H1 (cell line): Measurements from ENCODE around the gene COL5A1. TPM values are rescaled to one million over a fixed set of nuclear protein-coding genes. Genes with fewer than 3 reads are reported as not detected.

ENCODE experiments used
- CTCF ChIA-PET: fragments of 300-600 bp; sonication (Branson Sonifier 250); formaldehyde crosslinking; loops from one replicate; lab custom pipeline; 2021; ENCODE audit not compliant: partially characterized antibody; lab: Charles Lee
- POLR2A ChIA-PET: fragments of 300-600 bp; sonication (Branson Sonifier 250); formaldehyde crosslinking; loops from one replicate; lab custom pipeline; 2021; ENCODE audit warnings: inconsistent platforms; ENCODE audit not compliant: partially characterized antibody; lab: Charles Lee
- DNase-seq, 2 experiments: peaks; one replicate each; pipeline versions ENCODE4 v3.0.0 to v3.0.0-alpha.2; 2010 to 2022; ENCODE audit warnings: low spot score in 2 of 2, low read depth in 1 of 2, mixed read lengths in 1 of 2
- FAIRE-seq: peaks from 2 replicates; lab custom pipeline; 2011; peaks lifted over from hg19 to GRCh38; lab: Jason Lieb, UNC
- H2AFZ ChIP-seq: 2 replicates; pipeline ENCODE4 v1.8.1; 2012; ENCODE audit warnings: low read length, inconsistent platforms
- H2AK5ac ChIP-seq: 2 replicates; pipeline ENCODE4 v1.6.1; 2013; ENCODE audit warnings: low read depth, low read length
- H2BK120ac ChIP-seq: replicated peaks from 2 replicates; pipeline ENCODE3; 2013; ENCODE audit warnings: low read depth, low read length, inconsistent platforms
- H2BK12ac ChIP-seq: 2 replicates; pipeline ENCODE4 v1.6.1; 2013; ENCODE audit warnings: low read depth, low read length
- H2BK15ac ChIP-seq: 2 replicates; pipeline ENCODE4 v1.6.1; 2013; ENCODE audit warnings: low read length
- H2BK20ac ChIP-seq: 2 replicates; pipeline ENCODE4 v1.6.1; 2013; ENCODE audit warnings: low read length
- H2BK5ac ChIP-seq: 2 replicates; pipeline ENCODE4 v1.6.1; 2013; ENCODE audit warnings: low read depth, low read length
- H3K14ac ChIP-seq: 2 replicates; pipeline ENCODE4 v1.6.1; 2013; ENCODE audit warnings: inconsistent platforms; ENCODE audit not compliant: insufficient read length
- H3K18ac ChIP-seq: 2 replicates; pipeline ENCODE4 v1.6.1; 2013; ENCODE audit warnings: low read length; ENCODE audit errors: extremely low read depth
- H3K23ac ChIP-seq: 2 replicates; pipeline ENCODE4 v1.6.1; 2013; ENCODE audit warnings: inconsistent platforms; ENCODE audit not compliant: insufficient read length
- H3K23me2 ChIP-seq: 2 replicates; pipeline ENCODE4 v1.6.1; 2013; ENCODE audit warnings: low read depth, low read length
- H3K27ac ChIP-seq: 2 replicates; pipeline ENCODE4 v1.6.1; 2011; ENCODE audit warnings: low read depth, low read length, inconsistent platforms
- H3K27me3 ChIP-seq, 4 experiments: replicated peaks in 1 of 4; 1 replicate in 1 of 4; 2 replicates in 3 of 4; pipeline versions ENCODE4 v1.6.1 to v1.8.1; 2011 to 2013; ENCODE audit warnings: low read length in 3 of 4, mild to moderate bottlenecking in 3 of 4, inconsistent platforms in 2 of 4, mixed read lengths in 2 of 4, moderate library complexity in 1 of 4; ENCODE audit not compliant: control insufficient read depth in 3 of 4, insufficient read depth in 3 of 4; ENCODE audit errors: extremely low read depth in 1 of 4
- H3K36me3 ChIP-seq, 4 experiments: 2 replicates each; pipeline versions ENCODE4 v1.6.1 to v1.8.1; 2011 to 2013; ENCODE audit warnings: mild to moderate bottlenecking in 4 of 4, low read length in 3 of 4, moderate library complexity in 2 of 4, control low read depth in 1 of 4, inconsistent platforms in 1 of 4; ENCODE audit not compliant: insufficient read depth in 4 of 4, control insufficient read depth in 2 of 4
- H3K4ac ChIP-seq: replicated peaks from 2 replicates; pipeline ENCODE3; 2013; ENCODE audit warnings: low read length, low read depth, mixed read lengths, inconsistent platforms; ENCODE audit not compliant: insufficient read length
- H3K4me1 ChIP-seq, 4 experiments: replicated peaks in 1 of 4; 1 replicate in 1 of 4; 2 replicates in 3 of 4; pipeline versions ENCODE4 v1.6.1 to v1.8.1; 2011 to 2013; ENCODE audit warnings: low read length in 3 of 4, inconsistent platforms in 2 of 4, mixed read lengths in 1 of 4; ENCODE audit not compliant: insufficient read depth in 4 of 4, control insufficient read depth in 3 of 4
- H3K4me2 ChIP-seq, 2 experiments: 2 replicates each; pipeline versions ENCODE4 v1.6.1 to v1.8.1; 2011 to 2013; ENCODE audit warnings: low read depth in 2 of 2, low read length in 2 of 2, control low read depth in 1 of 2, inconsistent platforms in 1 of 2, mild to moderate bottlenecking in 1 of 2; ENCODE audit not compliant: insufficient read depth in 1 of 2
- H3K4me3 ChIP-seq, 4 experiments: fragments of 200-600, 300-600 bp in 1 of 4; sonication (generic), shearing (Covaris generic), sonication (Bioruptor Twin) in 1 of 4; 2 replicates each; pipeline versions ENCODE4 v1.5.1 to v1.8.1; 2011 to 2016; ENCODE audit warnings: low read length in 4 of 4, low read depth in 3 of 4, control low read depth in 2 of 4, inconsistent platforms in 2 of 4, mild to moderate bottlenecking in 2 of 4, mixed read lengths in 1 of 4, moderate library complexity in 1 of 4; ENCODE audit not compliant: insufficient read depth in 2 of 4; ENCODE audit errors: extremely low read depth in 1 of 4
- H3K56ac ChIP-seq: replicated peaks from 2 replicates; pipeline ENCODE3; 2013; ENCODE audit warnings: low read depth, mild to moderate bottlenecking, mixed read lengths, low read length, inconsistent platforms; ENCODE audit not compliant: insufficient read length
- H3K79me1 ChIP-seq: 2 replicates; pipeline ENCODE4 v1.6.1; 2013; ENCODE audit warnings: low read depth, low read length, control low read depth
- H3K79me2 ChIP-seq, 2 experiments: 2 replicates each; pipeline versions ENCODE4 v1.6.1 to v1.8.1; 2012 to 2013; ENCODE audit warnings: low read length in 2 of 2, mild to moderate bottlenecking in 2 of 2, inconsistent platforms in 1 of 2; ENCODE audit not compliant: insufficient read depth in 2 of 2, control insufficient read depth in 1 of 2
- H3K9ac ChIP-seq, 4 experiments: replicated peaks in 1 of 4; 1 replicate in 1 of 4; 2 replicates in 3 of 4; pipeline versions ENCODE4 v1.6.1 to v1.8.1; 2011 to 2013; ENCODE audit warnings: low read depth in 3 of 4, low read length in 3 of 4, control low read depth in 2 of 4, mild to moderate bottlenecking in 2 of 4, moderate library complexity in 2 of 4, inconsistent platforms in 1 of 4; ENCODE audit errors: extremely low read depth in 1 of 4
- H3K9me3 ChIP-seq, 2 experiments: 2 replicates each; pipeline versions ENCODE4 v1.6.1 to v1.8.1; 2012 to 2013; ENCODE audit warnings: mild to moderate bottlenecking in 2 of 2, moderate library complexity in 2 of 2, control low read depth in 1 of 2, inconsistent platforms in 1 of 2, low read depth in 1 of 2, low read length in 1 of 2, mixed read lengths in 1 of 2; ENCODE audit not compliant: insufficient read depth in 2 of 2
- H4K20me1 ChIP-seq, 2 experiments: replicated peaks in 1 of 2; 2 replicates each; pipeline versions ENCODE3 to v1.8.1; 2011 to 2013; ENCODE audit warnings: inconsistent platforms in 2 of 2, low read length in 2 of 2, mild to moderate bottlenecking in 1 of 2; ENCODE audit not compliant: insufficient read depth in 2 of 2, control insufficient read depth in 1 of 2
- H4K5ac ChIP-seq: 2 replicates; pipeline ENCODE4 v1.6.1; 2013; ENCODE audit warnings: low read length, low read depth, mixed read lengths, inconsistent platforms; ENCODE audit not compliant: insufficient read length
- H4K8ac ChIP-seq: 2 replicates; pipeline ENCODE4 v1.8.0; 2013; ENCODE audit warnings: mild to moderate bottlenecking, moderate library complexity, low read length, inconsistent platforms; ENCODE audit not compliant: insufficient read depth; ENCODE audit errors: extremely low read depth
- H4K91ac ChIP-seq: replicated peaks from 2 replicates; pipeline ENCODE3; 2013; ENCODE audit warnings: low read length, mixed read lengths, inconsistent platforms; ENCODE audit not compliant: insufficient read length
- CEBPB ChIP-seq: IDR thresholded peaks from 2 replicates; pipeline ENCODE4 v1.6.1; 2012; ENCODE audit warnings: low read depth, low read length
- NRF1 ChIP-seq: IDR thresholded peaks from 2 replicates; pipeline ENCODE4 v1.6.1; 2011; ENCODE audit warnings: mild to moderate bottlenecking, low read depth, low read length, improper control_type of control experiment
- SAP30 ChIP-seq: fragments of 300-600 bp; sonication (generic); IDR thresholded peaks from 2 replicates; pipeline ENCODE4 v1.7.1; 2012; ENCODE audit warnings: low read length, moderate library complexity, mild to moderate bottlenecking, inconsistent platforms; ENCODE audit not compliant: insufficient read depth, insufficient replicate concordance
- WGBS, 2 experiments: shearing (Covaris generic) in 1 of 2; methylation state at CpG; one replicate each; pipeline versions ENCODE4 v1.1.6 to v1.1.7; 2013 to 2015; ENCODE audit warnings: low lambda C conversion rate in 2 of 2, mixed read lengths in 2 of 2, inconsistent platforms in 1 of 2, low coverage in 1 of 2, missing lambda C conversion rate in 1 of 2; ENCODE audit not compliant: insufficient replicate concordance in 2 of 2, insufficient coverage in 1 of 2, insufficient read length in 1 of 2; ENCODE audit errors: extremely low coverage in 1 of 2, missing lambda C conversion rate in 1 of 2; 5-methylcytosine and 5-hydroxymethylcytosine counted together
- polyA plus RNA-seq, 7 experiments: library from polyadenylated mRNA; depleted of rRNA in 3 of 7; stranded (reverse) in 5 of 7; unstranded in 2 of 7; fragments of >200 nt in 5 of 7; fragments of 200-250 nt in 2 of 7; gene quantifications; 1 replicate in 5 of 7; 2 replicates in 1 of 7; 4 replicates in 1 of 7; pipeline versions ENCODE4 v1.2.1 to v1.2.3, GENCODE V29; 2011 to 2013; ENCODE audit warnings: missing spikeins in 2 of 7, mixed read lengths in 2 of 7
- total RNA-seq: library from RNA; stranded (reverse); fragmentation: NEBNext Ultra II Directional; extraction: Animal tissue kit (Norgen Biotek cat#: 25700); gene quantifications from 2 replicates; pipeline ENCODE4 v1.2.1, GENCODE V29; 2021

The COL5A1 gene
- total and polyA plus RNA-seq, 2 of the 8 experiments (the other 6 are each of a cell fraction or from before 2014, with no cell fraction given) = 3.8 to 12.0 TPM

GRCh38 chr9:134864821-134865190, 223.2 kb downstream of the COL5A1 start:
- FAIRE-seq = no peak
- Histone ChIP-seq H3K4me2 (no peak overlapping the region), H2AK5ac (no peak overlapping the region), H2BK15ac (no peak overlapping the region), H3K56ac (no peak overlapping the region), H3K18ac (no peak overlapping the region), H3K79me1 (no peaks in the 10 kb centered on the region), H3K9ac (no peak overlapping the region), H3K23me2 (no peaks in the 10 kb centered on the region), H4K20me1 (no peaks in the 10 kb centered on the region), H2AFZ (no peak overlapping the region), H4K5ac (no peak overlapping the region), H3K23ac (no peak overlapping the region), H4K8ac (no peak overlapping the region), H3K36me3 (no peaks in the 10 kb centered on the region; a peak in 1 of 8 replicates), H3K4me1 (no peaks in the 10 kb centered on the region), H2BK120ac (no peak overlapping the region), H3K27me3 (no peaks in the 10 kb centered on the region), H2BK20ac (no peak overlapping the region), H2BK5ac (no peak overlapping the region), H3K4ac (no peak overlapping the region), H2BK12ac (no peak overlapping the region), H3K27ac (no peak overlapping the region), H3K79me2 (no peaks in the 10 kb centered on the region), H4K91ac (no peak overlapping the region), H3K4me3 (no peak overlapping the region), H3K14ac (no peak overlapping the region), H3K9me3 (peaks cover 0 to 4% of the 10 kb centered on the region in 2 experiments; a peak in 2 of 4 replicates)
- no peak for DNase-seq
- POLR2A ChIA-PET = no interaction called here
- 94% methylated on average over 13 of the region's 13 CpGs; no CpG with 5 or more reads in 1 of the 2 experiments for WGBS, 2 experiments
- CTCF ChIA-PET = interaction anchor here (1.0 kb wide), 1 partner anchor 23 kb away, joined by 3 read pairs; no protein-coding TSS in a partner anchor
- no peak for TF ChIP-seq SAP30
- no peak for TF ChIP-seq CEBPB
- no peak for TF ChIP-seq NRF1
